Measurements from ENCODE around the gene CXCR6.

- no peak for TF ChIP-seq CTCF (IDR thresholded peaks at IDR 0.05; ENCODE audit: borderline replicate concordance, extremely low read depth, low read length, poor library complexity, severe bottlenecking)
- no peak for TF ChIP-seq EZH2 (IDR thresholded peaks at IDR 0.05; ENCODE audit: borderline replicate concordance, low read depth, low read length, severe bottlenecking)
Observed at GRCh38 chr3:45947361-45947760, 4.1 kb downstream of the CXCR6 start.

Measured in DND-41 (cell line).